Measurements from ENCODE around the gene SMAD6.

The SMAD6 gene

DNA sequence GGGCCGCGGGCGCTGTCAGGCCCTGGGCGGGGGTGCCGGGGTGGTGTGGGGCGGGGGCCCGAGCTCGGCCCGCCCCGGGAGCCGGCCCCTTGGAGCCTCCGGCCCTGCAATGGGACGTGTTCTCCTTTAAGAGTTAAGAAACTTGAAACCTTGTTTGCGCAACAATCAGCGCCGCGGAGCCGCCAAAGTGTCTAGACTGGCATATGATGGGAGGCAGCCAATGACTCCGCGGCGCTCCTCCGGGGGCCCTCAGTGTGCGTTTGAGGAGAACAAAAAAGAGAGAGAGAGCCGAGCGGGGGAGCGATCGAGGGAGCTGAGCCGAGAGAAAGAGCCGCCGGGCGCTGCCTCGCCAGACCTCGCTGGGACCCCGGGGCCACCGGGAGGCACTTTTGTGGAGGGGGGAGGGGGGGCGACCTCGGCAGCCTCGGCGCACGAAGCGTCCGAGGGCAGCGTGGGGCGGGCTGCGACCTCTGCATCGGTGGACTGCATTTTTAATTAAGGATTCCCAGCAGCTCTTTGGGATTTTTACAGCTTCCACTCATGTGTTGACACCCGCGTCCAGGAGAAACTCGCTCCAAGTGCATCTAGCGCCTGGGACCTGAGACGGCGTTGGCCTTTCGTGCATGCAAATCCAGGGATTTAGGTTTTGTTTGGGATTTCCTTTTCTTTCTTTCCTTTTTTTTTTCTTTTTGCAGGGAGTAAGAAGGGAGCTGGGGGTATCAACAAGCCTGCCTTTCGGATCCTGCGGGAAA is at the start of gene SMAD6:
Gene SMAD6 (plus strand): TSS at position 202 of the 752 bp plus-strand sequence. CDS start 1,023 bp downstream, outside the sequence.
- in situ Hi-C loops (cut with MboI; ENCODE audit: low sequenced_read_pairs) = no loop called here

DNA sequence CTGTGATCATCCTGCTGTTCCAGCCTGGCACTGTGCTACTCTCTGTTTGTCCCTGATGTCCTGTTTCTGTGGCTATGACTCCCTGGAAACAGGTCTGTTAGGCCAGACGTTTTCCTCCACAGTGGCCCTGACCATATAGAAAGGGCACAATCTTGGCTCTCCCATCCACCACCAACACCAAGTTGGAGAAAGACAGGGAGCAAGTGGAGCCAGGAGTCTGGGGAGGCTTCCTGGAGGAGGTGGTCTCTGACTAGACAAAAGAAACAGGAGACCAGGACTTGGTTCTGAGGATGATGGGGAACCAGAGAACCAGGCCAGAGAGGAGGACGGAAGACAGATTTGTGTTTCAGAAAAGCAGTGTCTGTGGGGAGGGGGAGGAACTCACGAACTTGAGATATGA is 49.2 kb upstream of the SMAD6 start:
- in situ Hi-C loops (cut with MboI; ENCODE audit: low sequenced_read_pairs) = no loop called here

- in situ Hi-C loops (cut with MboI; ENCODE audit: low sequenced_read_pairs) = no loop called here
These were observed 48.6 kb upstream of the SMAD6 start for GRCh38 chr15:66653398-66653797.

GRCh38 chr15:66653852-66654251 is 48.2 kb upstream of the SMAD6 start:
- in situ Hi-C loops (cut with MboI; ENCODE audit: low sequenced_read_pairs) = no loop called here

GRCh38 chr15:66654361-66654738 is 47.7 kb upstream of the SMAD6 start:
- in situ Hi-C loops (cut with MboI; ENCODE audit: low sequenced_read_pairs) = no loop called here

- in situ Hi-C loops (cut with MboI; ENCODE audit: low sequenced_read_pairs) = no loop called here
These were observed 47.2 kb upstream of the SMAD6 start for GRCh38 chr15:66654739-66655375.

DNA sequence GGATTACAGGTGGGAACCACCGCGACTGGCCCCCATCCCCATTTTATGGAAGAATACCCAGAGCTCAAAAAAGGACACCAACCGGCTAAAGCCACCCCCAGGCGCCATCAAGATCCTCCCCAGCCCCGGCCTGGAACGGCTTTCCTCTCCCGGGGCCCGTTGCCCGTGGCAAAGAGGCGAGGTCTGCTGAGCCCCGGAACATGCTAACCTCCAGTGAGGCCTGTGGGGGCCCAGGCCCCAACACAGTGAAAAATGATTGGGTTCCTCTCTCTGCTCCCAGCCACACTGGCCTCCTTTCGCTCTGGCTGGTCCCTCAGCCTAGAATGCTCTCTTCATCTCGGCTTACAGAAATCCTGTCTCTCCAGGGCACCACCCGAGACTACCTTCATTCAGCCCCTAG is 46.5 kb upstream of the SMAD6 start:
- in situ Hi-C loops (cut with MboI; ENCODE audit: low sequenced_read_pairs) = no loop called here

DNA sequence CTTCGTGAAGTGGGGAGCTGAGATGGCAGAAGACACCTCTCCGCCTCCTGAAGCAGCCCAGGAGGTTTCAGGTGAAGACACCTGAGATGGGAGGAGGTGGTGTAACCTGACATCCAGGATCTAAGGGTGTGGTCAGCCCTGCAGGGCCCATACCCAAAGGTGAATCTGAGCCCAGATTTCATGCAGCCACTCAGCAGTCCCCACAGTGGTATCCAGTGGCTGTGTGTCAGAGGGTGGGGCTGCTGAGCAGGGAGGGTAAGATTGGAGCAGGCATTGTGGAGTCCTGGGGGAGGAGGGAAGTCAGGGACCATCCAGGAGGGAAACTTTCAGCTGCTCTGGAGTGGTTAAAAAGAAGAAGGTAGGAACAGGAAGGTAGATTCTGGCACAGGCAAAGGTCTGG is 46.0 kb upstream of the SMAD6 start:
- in situ Hi-C loops (cut with MboI; ENCODE audit: low sequenced_read_pairs) = no loop called here

DNA sequence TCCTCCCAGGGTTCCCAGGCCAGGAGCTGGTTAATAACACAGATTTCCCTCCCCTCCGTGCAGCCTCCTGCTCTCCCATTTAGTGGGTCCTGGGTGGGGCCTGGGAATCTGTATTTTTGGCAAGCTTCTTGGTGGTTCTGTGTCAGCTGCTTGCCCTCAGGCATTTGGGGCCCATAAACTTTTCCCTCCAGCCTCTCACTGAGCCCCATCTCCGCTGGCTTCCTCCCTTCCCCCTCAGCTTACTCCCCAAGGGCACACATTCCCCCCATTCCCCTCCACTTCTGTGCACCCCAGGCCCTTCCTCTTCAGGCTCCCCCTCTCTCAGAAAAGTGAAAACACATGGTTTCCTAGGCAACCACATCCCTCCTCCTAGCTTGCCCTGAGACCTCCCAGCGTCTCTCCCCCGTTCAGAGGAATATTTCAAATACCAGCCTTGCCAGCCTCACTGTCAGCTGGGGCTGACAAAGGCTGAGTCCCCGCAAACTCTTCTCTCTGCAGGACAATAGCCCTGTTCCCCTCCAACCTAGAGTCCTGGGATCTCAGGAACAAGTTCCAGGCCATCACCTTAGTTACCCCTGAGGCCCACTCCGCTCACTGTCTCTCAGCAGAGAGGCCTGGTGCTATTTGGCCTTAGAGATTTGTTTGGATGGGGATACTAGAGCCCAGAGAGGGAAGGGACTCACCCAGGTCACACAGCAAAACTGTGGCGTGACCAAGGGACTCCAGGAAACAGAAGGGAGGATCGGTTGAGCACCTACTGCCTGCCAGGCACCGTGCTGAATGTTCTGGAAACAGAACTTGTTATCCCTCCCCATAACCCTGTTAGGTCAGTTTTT is 44.6 kb upstream of the SMAD6 start:
- in situ Hi-C loops (cut with MboI; ENCODE audit: low sequenced_read_pairs) = no loop called here

DNA sequence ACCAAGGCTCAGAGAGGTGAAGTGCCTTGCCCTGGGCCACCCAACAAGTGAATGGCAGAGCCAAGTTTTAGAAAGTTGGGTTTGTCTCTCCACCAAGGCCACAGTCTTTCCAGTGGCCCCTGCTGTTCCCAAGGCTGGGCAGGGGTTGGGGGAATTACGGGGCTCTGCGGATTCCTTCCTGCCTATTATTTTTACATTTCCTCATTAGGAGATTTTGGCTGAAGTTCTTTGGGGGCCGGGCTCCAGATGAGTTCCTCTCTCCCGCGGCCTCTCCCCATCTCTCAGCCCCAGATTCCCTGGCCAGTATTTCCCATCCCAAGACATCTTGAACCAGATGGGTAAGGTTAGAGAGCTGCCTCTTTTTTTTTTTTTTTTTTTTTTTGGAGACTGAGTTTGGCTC is 44.0 kb upstream of the SMAD6 start:
- in situ Hi-C loops (cut with MboI; ENCODE audit: low sequenced_read_pairs) = no loop called here

GRCh38 chr15:66658855-66659254 is 43.2 kb upstream of the SMAD6 start:
- in situ Hi-C loops (cut with MboI; ENCODE audit: low sequenced_read_pairs) = no loop called here

DNA sequence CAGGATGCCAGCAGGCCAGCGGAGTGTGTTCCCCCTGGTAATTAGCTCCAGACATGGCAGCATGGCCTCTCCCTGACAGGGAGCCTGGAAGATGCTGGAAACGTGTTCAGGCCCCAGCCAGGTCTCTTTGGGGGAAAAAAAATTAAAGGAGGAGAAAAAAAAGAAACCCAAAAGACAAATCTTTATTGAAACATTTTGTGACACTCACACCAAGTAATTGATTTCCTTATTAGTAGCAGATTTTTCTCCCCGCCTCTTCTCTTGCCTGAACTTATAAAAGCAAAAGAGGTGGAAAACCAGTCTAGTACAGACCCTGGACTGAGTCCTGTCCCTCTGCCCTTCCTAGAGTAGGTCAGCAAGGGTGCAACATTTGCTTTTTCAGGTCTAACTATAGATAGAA is 42.7 kb upstream of the SMAD6 start:
- in situ Hi-C loops (cut with MboI; ENCODE audit: low sequenced_read_pairs) = no loop called here

DNA sequence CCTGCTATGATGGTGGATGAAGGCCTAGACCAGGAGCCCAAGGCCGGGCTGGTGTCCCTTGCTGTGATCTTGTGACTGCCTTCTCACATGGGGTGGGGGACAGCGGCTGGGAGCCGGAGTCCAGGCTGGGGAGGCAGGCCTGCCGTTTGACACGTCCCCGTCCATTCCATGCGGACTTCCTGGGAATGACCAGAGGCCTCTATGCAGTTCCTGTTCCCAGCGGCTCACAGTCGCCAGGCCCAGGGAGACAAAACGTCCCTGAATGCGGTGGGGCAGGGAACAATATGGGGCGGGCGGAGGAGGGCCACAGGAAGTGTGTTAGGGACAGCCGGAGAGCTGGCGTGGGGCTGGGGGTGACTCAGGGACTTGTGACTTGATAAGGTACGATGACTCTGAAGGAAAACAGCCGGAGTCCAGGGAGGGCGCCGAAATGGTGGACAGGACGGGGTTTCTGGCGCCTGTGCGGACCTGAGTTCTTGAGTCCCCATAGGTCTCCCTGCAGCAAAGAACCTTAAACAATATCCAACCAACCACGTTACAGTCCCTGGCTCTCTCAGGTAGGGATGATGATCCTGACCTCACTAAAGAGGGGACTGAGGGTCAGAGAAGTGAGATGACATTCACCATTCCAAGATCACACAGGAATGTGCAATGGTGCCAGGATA is 40.5 kb upstream of the SMAD6 start:
- in situ Hi-C loops (cut with MboI; ENCODE audit: low sequenced_read_pairs) = no loop called here

DNA sequence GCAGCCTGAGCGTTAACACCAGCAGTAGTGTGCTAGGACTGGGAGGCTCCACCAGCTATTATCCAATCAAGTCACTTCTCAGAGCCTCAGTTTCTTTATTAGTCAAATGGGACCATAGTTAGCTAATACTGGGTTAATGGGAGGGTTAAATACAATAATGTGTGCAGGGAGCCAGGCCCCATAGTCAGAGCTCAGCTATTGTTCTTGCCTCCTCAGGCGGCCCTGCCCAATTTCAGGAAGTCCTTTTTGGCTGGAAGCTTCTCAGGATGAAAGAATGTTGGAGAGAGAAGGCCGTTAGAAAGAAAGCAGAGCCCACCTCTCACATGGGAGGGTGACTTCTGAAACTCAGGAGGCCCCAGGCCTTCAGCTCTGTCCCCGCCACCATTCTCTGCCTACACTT is 39.5 kb upstream of the SMAD6 start:
- in situ Hi-C loops (cut with MboI; ENCODE audit: low sequenced_read_pairs) = no loop called here

DNA sequence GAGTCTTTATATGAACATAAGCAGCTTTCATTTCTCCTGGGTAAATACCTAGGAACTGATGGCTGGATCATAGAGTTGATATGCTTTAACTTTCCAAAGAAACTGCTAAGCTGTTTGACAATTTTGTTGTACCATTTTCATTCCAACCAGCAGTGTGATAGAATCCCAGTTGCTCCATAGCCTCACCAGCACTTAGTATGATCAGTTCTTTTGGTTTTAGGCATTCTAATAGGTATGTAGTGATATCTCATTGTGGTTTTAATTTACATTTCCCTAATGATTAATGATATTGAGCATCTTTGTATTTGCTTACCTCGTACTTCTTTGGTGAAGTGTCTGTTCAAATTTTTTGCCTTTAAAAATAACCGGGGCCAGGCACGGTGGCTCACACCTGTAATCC is 38.4 kb upstream of the SMAD6 start:
- in situ Hi-C loops (cut with MboI; ENCODE audit: low sequenced_read_pairs) = no loop called here

DNA sequence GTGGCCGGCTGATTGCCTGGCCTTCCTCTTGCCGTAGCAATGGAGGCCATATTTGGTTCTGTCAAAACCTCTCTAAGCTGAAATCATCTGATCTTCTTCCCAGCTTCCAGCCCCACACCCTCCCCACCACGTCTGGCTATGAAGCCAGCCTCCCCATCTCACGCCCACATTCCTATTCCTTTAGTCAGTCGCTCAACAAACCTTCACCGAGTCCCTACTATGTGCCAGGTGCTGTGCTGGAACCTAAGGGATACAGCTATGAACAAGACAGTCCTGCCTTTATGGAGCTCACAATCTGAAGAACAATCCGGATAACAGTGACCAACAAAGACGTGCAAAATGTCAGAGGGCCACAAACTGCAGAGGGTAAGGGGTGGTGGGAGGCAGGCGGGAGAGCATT is 31.9 kb upstream of the SMAD6 start:
- in situ Hi-C loops (cut with MboI; ENCODE audit: low sequenced_read_pairs) = no loop called here

DNA sequence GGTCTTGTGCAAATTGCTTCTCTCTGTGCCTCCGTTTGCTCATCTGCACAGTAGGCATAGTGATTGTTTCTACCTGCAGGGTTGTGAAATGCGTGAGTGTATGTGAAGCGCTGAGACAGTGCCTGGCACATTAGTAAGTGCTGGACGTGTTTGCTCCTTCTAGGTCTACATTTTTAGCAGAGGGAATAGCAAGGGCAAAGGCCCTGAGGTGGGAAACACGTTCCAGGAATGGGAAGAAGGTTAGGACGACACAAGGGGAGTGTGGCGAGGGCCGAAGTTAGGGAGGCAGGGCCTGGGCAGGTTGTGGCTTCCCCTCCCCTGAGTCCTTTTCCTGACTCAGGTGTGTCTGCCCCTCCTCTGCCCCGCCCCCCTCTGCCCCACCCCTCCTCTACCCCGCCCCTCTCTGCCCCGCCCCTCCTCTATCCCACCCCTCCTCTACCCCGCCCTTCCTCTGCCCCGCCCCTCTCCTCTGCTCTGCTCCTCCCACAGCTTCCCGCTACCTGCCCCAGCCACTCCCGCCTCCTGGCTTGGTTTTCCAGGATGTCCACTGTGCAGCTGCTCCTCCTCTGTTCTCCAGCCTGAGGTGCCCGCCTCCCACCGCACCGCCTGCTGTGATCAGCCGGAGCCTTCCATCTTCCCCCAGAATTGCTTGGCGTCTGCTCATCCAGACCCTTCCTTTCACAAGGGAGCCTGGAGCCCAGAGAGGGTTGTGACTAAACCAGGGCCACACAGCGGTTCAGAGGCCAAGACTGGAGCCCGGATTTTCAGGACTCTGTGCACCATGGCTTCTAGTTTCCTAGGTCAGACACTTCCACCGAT is 31.1 kb upstream of the SMAD6 start:
- in situ Hi-C loops (cut with MboI; ENCODE audit: low sequenced_read_pairs) = no loop called here

DNA sequence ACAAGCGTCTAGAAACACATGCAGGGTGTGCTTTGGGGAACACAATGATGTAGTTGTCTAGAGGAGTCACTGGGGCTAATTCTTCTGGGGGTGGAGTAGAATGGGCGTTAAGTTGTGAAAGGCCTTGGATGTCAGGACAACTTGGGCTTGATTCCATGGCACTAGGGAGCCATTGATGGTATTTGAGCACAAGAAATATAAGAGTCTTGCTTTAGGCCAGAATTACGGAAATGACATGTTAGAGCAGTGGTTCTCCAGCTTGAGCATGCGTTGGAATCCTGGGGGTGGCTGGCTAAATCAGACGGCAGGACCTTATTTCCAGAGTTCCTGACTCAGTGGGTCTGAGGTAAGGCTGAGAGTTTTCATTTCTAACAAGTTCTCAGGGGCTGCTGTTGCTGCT is 29.2 kb upstream of the SMAD6 start:
- in situ Hi-C loops (cut with MboI; ENCODE audit: low sequenced_read_pairs) = no loop called here

GRCh38 chr15:66673410-66674322 is 28.4 kb upstream of the SMAD6 start:
- in situ Hi-C loops (cut with MboI; ENCODE audit: low sequenced_read_pairs) = no loop called here

Data from HL-60/S4 (cell line).